GM08714 (cell line): ENCODE data around the gene MTREX.

Experiments
- H3K4me3 ChIP-seq: fragments of 200-500 bp; sonication (Bioruptor generic); 2 replicates; pipeline ENCODE4 v1.5.1; 2014; ENCODE audit warnings: mild to moderate bottlenecking, low read length, inconsistent platforms
- ZNF274 ChIP-seq: IDR thresholded peaks from 2 replicates; pipeline ENCODE4 v1.6.1; 2012; ENCODE audit warnings: mild to moderate bottlenecking, low read depth, low read length

MTREX gene

DNA sequence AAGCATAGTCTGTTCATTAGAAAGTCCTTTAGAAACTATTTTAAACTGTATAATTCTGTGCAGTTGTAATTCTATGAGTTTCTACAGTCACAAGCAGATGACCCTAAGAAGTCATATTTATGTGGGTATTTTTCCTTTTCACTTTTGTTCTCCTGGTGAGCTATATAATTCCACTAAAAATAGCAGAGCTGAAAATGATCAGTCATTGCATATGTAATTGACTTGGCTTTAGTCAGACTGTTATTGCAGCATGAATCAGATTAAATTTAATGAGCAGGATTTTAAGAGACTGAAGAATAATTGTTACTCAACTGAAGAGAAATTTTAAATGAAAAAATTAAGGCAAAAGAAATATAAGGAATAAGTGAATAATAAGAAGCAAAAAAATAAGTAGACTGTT lies 108.5 kb downstream of the MTREX start:
- no peak for TF ChIP-seq ZNF274
- no peak overlapping the region for H3K4me3 ChIP-seq

- H3K4me3 ChIP-seq: no peak overlapping the region
- no peak for TF ChIP-seq ZNF274
These were observed 111.5 kb downstream of the MTREX start for GRCh38 chr5:55418994-55419968.

- no peak for TF ChIP-seq ZNF274
- H3K4me3 ChIP-seq: no peak overlapping the region
These were observed 113.3 kb downstream of the MTREX start for GRCh38 chr5:55421074-55421529.

DNA sequence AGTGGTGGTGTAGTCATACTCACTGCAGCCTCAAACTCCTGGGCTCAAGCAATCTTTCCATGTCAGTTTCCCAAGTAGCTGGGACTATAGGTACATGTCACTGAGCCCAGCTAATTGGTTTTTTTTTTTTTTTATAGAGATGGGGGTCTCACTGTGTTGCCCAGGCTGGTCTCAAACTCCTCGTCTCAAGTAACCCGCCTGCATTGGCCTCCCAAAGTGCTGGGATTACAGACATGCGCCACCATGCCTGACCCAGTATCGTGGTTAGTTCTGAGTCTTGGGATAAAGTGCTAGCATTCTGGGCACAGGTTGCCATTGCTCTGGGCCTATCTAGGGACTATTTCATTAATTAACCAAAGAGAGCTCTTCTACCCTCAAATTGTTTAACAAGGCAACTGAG lies 118.7 kb downstream of the MTREX start:
- no peak for TF ChIP-seq ZNF274
- no peak overlapping the region for H3K4me3 ChIP-seq

GRCh38 chr5:55427157-55427556 lies 119.4 kb downstream of the MTREX start:
- no peak for TF ChIP-seq ZNF274
- H3K4me3 ChIP-seq: no peak overlapping the region

GRCh38 chr5:55429221-55429612 lies 121.4 kb downstream of the MTREX start:
- H3K4me3 ChIP-seq: no peak overlapping the region
- no peak for TF ChIP-seq ZNF274

DNA sequence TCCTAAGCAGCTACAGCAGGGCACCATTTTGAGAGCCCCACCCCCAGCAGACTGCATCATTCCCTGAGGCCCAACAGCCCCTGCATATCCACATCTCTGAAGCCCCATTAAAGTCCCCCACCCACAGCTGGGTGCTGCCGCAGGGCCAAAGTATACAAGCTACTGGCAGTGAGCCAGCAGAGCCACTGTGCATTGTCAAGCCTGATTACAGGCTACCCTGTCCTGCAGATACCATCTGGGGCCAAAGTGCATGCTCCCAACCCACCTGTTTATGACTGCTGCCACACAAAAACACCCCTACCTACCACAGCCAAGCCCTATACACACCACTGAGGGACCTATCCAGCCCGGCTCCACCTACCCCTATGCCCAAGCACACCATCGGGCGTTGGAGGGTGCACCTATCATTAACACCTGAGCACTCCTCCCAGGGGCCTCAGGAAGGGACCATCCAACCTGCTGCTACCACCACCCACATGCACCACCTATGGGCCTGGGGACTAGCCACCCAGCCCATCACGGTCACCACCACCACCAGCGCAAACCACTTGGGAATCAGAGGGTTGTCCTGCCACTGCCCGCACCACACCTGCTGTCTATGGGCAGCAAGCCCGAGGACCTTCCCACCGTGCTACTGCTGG lies 121.9 kb downstream of the MTREX start:
- H3K4me3 ChIP-seq: no peak overlapping the region
- TF ChIP-seq ZNF274: no peak

DNA sequence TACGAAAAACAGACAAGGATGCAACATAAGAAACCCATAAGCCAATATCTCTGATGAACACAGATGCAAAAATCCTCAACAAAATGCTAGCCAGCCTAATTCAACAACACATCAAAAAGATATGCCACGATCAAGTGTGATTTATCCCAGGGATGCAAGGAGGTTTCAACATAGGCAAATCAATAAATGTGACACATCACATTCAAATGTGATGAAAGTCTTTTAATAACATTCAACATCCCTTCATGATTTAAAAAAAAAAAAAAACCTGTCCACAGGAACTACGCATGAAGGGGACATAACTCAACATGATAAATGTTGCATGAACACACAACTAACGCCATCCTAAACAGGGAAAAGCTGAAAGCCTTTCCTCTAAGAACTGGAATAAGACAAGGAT lies 124.8 kb downstream of the MTREX start:
- no peak overlapping the region for H3K4me3 ChIP-seq
- TF ChIP-seq ZNF274: no peak

DNA sequence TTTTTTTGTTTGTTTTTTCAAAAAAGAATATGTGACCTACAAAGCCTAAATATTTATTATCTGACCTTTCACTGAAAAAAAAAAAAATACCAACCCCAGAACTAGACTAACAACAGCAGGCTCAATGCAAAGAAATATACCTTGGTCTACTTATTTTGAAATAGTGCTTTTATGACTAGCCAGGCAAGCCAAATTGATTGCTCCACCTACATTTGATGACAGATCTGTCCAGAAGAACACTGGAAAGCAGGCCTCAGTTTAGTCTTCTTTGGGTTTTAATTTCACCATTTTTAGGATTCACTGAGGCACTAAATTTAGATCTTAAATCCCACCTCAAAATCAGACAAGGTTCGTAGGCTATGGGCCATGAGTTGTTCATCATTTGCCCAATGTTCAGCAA lies 129.7 kb downstream of the MTREX start:
- no peak for TF ChIP-seq ZNF274
- H3K4me3 ChIP-seq: no peak overlapping the region

DNA sequence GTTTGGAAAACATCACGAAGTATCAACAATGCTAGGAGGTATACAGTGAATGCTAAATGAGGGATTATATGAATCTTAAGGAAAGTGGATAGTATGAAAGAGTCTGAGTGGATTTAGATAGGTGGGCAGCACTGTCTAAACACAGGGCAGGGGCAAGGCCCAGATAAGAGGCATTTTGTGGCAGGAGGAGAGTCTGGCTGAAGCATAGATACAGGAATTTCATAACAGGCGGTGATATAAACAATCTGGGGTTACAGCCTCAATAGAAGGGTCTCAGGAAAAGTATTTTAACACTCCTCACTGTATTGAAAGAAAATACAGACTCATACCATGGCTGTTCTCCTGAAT lies 130.0 kb downstream of the MTREX start:
- no peak for TF ChIP-seq ZNF274
- H3K4me3 ChIP-seq: no peak overlapping the region

- H3K4me3 ChIP-seq: no peak overlapping the region
- no peak for TF ChIP-seq ZNF274
These were observed 131.2 kb downstream of the MTREX start for GRCh38 chr5:55438998-55439397.

DNA sequence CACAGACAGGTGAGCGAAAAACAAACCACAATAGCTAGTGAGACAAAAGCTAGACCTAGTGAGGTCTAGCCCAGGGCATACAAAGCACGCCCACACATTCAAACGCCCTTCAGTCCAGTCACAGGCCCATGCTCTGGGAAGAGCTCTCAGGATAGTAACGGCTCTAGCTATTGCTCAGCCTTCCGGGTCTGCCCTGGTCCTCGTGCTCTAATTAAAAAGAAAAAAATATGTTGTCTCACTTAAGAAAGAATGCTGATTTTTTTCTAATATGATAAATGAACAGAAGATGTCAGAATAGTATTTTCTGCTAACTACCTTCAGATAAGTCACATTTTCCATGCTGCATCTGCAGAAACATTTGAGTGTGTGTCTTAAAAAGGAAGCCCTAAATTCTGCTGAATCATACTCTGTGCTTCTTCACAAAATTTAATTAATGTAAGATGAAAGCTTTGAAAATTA lies 132.4 kb downstream of the MTREX start:
- TF ChIP-seq ZNF274: no peak
- no peak overlapping the region for H3K4me3 ChIP-seq

DNA sequence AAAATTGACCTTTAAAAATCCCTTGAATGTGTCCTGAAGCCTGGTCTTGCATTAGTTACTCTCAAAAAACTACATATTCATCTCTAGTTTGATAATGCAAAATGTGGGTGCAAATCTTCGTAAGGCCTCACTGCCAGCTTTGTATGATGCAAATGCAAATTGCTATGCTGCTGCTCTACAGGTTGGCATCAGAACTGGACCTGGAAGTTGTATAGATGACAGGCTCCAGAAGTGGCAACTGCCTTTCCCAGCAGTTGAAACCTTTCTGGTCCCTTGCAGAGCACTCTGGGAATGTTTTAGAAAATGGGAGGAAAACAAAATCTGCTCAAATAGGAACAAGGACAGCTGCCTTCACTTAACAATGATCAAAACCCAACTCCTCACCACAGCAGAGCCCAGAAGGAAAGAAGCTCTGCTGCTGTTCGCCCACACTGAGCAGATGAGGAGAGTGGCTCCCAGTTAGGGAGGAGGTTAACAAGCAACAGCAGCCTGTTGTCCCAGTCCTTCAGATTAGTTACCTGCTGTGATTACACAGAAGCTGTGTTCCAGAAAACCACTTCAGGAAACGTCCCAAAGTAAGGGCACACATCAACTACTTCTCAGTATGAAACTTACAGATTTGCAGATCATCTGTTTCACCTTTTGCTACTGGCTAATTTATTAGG lies 133.4 kb downstream of the MTREX start:
- TF ChIP-seq ZNF274: no peak
- no peak overlapping the region for H3K4me3 ChIP-seq

- no peak for TF ChIP-seq ZNF274
- H3K4me3 ChIP-seq: no peak overlapping the region
These were observed 134.2 kb downstream of the MTREX start for GRCh38 chr5:55441954-55442353.

GRCh38 chr5:55445791-55446190 lies 138.0 kb downstream of the MTREX start:
- no peak overlapping the region for H3K4me3 ChIP-seq
- TF ChIP-seq ZNF274: no peak
